A673 (cell line): ENCODE data around the gene BBS9. TPM values are rescaled to one million over a fixed set of nuclear protein-coding genes. Genes with fewer than 3 reads are reported as not detected.
A peak's percentile ranks its signal among the peaks of the same experiment; 100 is the strongest.

ENCODE experiments used
- BruUV-seq: library from RNA; stranded (reverse); fragments of 400-500 nt; replicated peaks from 2 replicates; lab custom pipeline; 2021; lab: Mats Ljungman, UMichigan
- CTCF ChIA-PET: fragments of 300-600 bp; sonication (Branson Sonifier 250); formaldehyde crosslinking; loops from one replicate; lab custom pipeline; 2022; ENCODE audit warnings: antibody characterized with exemption; lab: Charles Lee
- POLR2A ChIA-PET: fragments of 300-600 bp; sonication (Branson Sonifier 250); formaldehyde crosslinking; loops from one replicate; lab custom pipeline; 2022; ENCODE audit warnings: antibody characterized with exemption; ENCODE audit not compliant: low non-redundant PET; lab: Charles Lee
- DNase-seq: peaks from one replicate; pipeline ENCODE4 v3.0.0-alpha.2; 2015; ENCODE audit warnings: low spot score
- H3K27ac ChIP-seq: fragments of 200-600 bp; sonication (generic); 2 replicates; pipeline ENCODE4 v1.5.1; 2016; ENCODE audit warnings: mixed run types, low read depth, mild to moderate bottlenecking, mixed read lengths, antibody characterized with exemption, low read length; ENCODE audit not compliant: poor library complexity, severe bottlenecking
- H3K27me3 ChIP-seq: fragments of 200-600 bp; sonication (generic); replicated peaks from 2 replicates; pipeline ENCODE4 v1.6.1; 2017; ENCODE audit warnings: mixed run types, low read depth, mild to moderate bottlenecking, mixed read lengths, antibody characterized with exemption, low read length; ENCODE audit not compliant: insufficient read depth, poor library complexity
- H3K36me3 ChIP-seq: fragments of 200-600 bp; sonication (generic); 2 replicates; pipeline ENCODE4 v1.6.1; 2016; ENCODE audit warnings: mixed run types, mild to moderate bottlenecking, mixed read lengths, antibody characterized with exemption, low read length; ENCODE audit not compliant: insufficient read depth, poor library complexity, severe bottlenecking
- H3K4me1 ChIP-seq: fragments of 200-600 bp; sonication (generic); 2 replicates; pipeline ENCODE4 v1.6.1; 2017; ENCODE audit warnings: mixed run types, mild to moderate bottlenecking, mixed read lengths, antibody characterized with exemption, low read length; ENCODE audit not compliant: insufficient read depth, poor library complexity, severe bottlenecking
- H3K4me3 ChIP-seq: fragments of 200-600 bp; sonication (generic); 2 replicates; pipeline ENCODE4 v1.5.1; 2016; ENCODE audit warnings: low read depth, mixed run types, mild to moderate bottlenecking, mixed read lengths, low read length; ENCODE audit not compliant: poor library complexity, severe bottlenecking
- H3K9me3 ChIP-seq: fragments of 200-600 bp; sonication (generic); 2 replicates; pipeline ENCODE4 v1.6.1; 2016; ENCODE audit warnings: mixed run types, low read depth, mild to moderate bottlenecking, mixed read lengths, antibody characterized with exemption, low read length; ENCODE audit not compliant: poor library complexity, severe bottlenecking
- EZH2 ChIP-seq: fragments of 200-600 bp; sonication (generic); IDR thresholded peaks from 2 replicates; pipeline ENCODE4 v1.6.1; 2017; ENCODE audit warnings: borderline replicate concordance, low read depth, mild to moderate bottlenecking, mixed read lengths, antibody characterized with exemption, low read length; ENCODE audit not compliant: poor library complexity, severe bottlenecking
- intact Hi-C: fragments of 100-400 bp; cut with micrococcal nuclease; formaldehyde crosslinking; loops from one replicate; pipeline ENCODE4 v1.10.0; 2022; ENCODE audit not compliant: unreplicated experiment
- total RNA-seq: library from RNA; stranded (reverse); gene quantifications from 2 replicates; pipeline ENCODE4 v1.2.3, GENCODE V29; 2021
- TF ChIP-seq, protein P1 (sequence below): fragments of 300-800, 200-600 bp; sonication (generic); conservative IDR thresholded peaks from 2 replicates; pipeline ENCODE4 v1.5.1; 2017; ENCODE audit warnings: low read depth, mild to moderate bottlenecking, antibody characterized with exemption, low read length, moderate library complexity, mixed read lengths

The BBS9 gene
- total RNA-seq, 1 experiment from 2014 or later = 9.4 TPM

DNA sequence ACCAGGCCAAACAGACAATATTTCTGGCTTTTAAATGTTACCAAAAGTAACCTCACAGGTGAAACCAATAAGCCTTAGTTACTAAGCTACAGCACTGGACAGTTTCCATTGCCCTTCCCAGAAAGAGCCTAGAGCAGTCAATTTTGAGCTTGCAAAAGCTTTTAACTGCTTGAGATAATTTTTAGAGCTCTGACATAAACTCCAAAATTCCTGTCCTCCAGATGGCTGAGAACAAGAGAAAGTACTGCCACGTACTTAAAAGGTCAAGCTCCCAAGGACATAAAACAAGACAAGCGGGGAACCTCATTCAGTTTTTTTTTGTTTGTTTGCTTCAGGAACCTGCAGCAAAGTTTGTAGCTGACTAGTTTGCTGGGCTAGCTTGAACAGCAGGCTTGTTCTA, 54.1 kb downstream of the BBS9 start:
- H3K27ac ChIP-seq = no peak overlapping the region
- BruUV-seq = no TSS peak
- intact Hi-C loops = no loop called here
- H3K36me3 ChIP-seq = no peaks in the 10 kb centered on the region
- no peak overlapping the region for H3K4me3 ChIP-seq
- no peaks in the 10 kb centered on the region for H3K27me3 ChIP-seq
- CTCF ChIA-PET = no interaction called here
- DNase-seq = no peak
- peaks cover 6% of the 10 kb centered on the region for H3K4me1 ChIP-seq
- no peaks in the 10 kb centered on the region for H3K9me3 ChIP-seq
- TF ChIP-seq, protein P1, sequence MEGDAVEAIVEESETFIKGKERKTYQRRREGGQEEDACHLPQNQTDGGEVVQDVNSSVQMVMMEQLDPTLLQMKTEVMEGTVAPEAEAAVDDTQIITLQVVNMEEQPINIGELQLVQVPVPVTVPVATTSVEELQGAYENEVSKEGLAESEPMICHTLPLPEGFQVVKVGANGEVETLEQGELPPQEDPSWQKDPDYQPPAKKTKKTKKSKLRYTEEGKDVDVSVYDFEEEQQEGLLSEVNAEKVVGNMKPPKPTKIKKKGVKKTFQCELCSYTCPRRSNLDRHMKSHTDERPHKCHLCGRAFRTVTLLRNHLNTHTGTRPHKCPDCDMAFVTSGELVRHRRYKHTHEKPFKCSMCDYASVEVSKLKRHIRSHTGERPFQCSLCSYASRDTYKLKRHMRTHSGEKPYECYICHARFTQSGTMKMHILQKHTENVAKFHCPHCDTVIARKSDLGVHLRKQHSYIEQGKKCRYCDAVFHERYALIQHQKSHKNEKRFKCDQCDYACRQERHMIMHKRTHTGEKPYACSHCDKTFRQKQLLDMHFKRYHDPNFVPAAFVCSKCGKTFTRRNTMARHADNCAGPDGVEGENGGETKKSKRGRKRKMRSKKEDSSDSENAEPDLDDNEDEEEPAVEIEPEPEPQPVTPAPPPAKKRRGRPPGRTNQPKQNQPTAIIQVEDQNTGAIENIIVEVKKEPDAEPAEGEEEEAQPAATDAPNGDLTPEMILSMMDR = no peak
- no peak for TF ChIP-seq EZH2
- POLR2A ChIA-PET = interaction anchor here (0.6 kb wide), 1 partner anchor 24 kb away, joined by 3 read pairs; no protein-coding TSS in a partner anchor

- POLR2A ChIA-PET = no interaction called here
- Histone ChIP-seq H3K4me3 (no peak overlapping the region), H3K9me3 (no peaks in the 10 kb centered on the region), H3K36me3 (no peaks in the 10 kb centered on the region), H3K4me1 (peaks cover 6% of the 10 kb centered on the region), H3K27me3 (no peaks in the 10 kb centered on the region), H3K27ac (no peak overlapping the region)
- BruUV-seq = no TSS peak
- CTCF ChIA-PET = interaction anchor here (1.0 kb wide), 1 partner anchor 748 kb away, joined by 16 read pairs; no protein-coding TSS in a partner anchor
- TF ChIP-seq, protein P1 = no peak
- TF ChIP-seq EZH2 = no peak
- DNase-seq = no peak
- intact Hi-C loops = loop anchor here (5.0 kb wide), 1 partner anchor 747 kb away; no protein-coding TSS in a partner anchor
Measured at GRCh38 chr7:33184828-33185227, 55.5 kb downstream of the BBS9 start.

- POLR2A ChIA-PET = no interaction called here
- BruUV-seq = no TSS peak
- intact Hi-C loops = loop anchor here (5.0 kb wide), 1 partner anchor 747 kb away; no protein-coding TSS in a partner anchor
- Histone ChIP-seq H3K27me3 (no peaks in the 10 kb centered on the region), H3K36me3 (no peaks in the 10 kb centered on the region), H3K27ac (no peak overlapping the region), H3K4me1 (peaks cover 6% of the 10 kb centered on the region), H3K4me3 (no peak overlapping the region), H3K9me3 (no peaks in the 10 kb centered on the region)
- CTCF ChIA-PET = interaction anchor here (0.6 to 1.0 kb wide), 3 partner anchors 746 to 1243 kb away, joined by 11 to 16 read pairs (median 16); no protein-coding TSS in a partner anchor
- peak; percentile 67 for DNase-seq
- TF ChIP-seq EZH2 = no peak
- TF ChIP-seq, protein P1 = peak; percentile 83
Measured at GRCh38 chr7:33185786-33186185, 56.4 kb downstream of the BBS9 start.
